ENCODE data around the gene ADAM11.

Gene ADAM11

DNA sequence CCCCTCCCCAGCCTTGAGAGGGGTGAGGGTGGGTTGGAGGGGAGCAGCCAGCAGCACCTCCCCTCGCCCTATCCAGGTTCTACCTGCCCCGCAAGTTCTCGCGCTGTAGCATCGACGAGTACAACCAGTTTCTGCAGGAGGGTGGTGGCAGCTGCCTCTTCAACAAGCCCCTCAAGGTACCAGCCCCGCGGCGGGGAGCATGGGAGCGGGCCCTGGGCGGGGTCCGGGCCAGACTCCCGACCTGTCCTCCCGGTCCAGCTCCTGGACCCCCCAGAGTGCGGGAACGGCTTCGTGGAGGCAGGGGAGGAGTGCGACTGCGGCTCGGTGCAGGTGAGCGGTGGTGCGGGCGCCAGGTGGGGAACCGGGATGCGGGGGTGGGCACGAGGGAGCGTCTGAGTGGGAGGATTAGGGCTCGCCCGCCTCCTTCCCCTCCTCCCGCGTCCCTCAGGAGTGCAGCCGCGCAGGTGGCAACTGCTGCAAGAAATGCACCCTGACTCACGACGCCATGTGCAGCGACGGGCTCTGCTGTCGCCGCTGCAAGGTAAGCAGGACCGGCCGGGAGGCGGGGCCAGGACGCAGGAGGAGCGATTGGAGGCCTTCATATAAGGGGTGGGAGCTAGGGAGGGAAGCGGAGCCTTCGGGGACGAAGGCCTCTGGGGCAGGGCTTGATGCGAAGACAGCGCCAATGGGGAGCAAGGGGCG, 16.5 kb downstream of the ADAM11 start:
- peak; percentile 93 to 97 for DNase-seq (ENCODE audit: low read depth in 2 of 2)

DNA sequence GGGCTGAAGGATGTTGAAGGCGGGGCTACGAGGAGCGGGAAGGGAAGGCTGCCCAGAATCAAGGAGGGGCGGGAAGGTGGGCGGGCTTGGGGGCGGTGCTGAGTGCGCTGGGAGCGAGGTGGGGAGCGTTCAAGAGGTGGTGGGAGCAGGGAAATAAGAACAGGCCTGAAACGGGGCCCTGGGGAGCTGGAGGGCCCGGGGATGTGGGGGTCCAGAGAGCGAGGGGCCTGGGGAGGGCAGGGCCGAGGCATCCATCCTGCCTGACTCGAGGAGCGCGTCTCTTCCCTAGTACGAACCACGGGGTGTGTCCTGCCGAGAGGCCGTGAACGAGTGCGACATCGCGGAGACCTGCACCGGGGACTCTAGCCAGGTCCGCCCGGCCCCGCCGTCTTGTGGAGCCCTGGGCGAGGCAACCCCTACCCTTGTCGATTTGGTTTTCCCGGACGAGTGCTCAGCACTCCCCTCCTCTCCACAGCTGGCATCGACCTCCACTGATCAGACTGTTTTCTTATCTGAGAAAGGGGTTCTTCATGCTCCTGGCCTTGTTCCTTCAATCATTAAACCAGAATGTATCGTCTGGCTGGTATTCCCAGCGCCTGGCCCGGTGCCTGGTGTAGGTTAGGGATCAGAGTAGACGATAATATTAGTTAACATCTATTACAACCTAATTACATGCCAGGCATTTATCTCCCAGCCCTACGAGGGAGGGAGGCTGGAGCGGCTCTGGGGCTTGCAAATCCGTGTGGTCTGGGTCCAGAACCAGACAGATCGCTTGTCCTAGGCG, 17.2 kb downstream of the ADAM11 start:
- no peak for DNase-seq (ENCODE audit: low read depth in 2 of 2)

DNA sequence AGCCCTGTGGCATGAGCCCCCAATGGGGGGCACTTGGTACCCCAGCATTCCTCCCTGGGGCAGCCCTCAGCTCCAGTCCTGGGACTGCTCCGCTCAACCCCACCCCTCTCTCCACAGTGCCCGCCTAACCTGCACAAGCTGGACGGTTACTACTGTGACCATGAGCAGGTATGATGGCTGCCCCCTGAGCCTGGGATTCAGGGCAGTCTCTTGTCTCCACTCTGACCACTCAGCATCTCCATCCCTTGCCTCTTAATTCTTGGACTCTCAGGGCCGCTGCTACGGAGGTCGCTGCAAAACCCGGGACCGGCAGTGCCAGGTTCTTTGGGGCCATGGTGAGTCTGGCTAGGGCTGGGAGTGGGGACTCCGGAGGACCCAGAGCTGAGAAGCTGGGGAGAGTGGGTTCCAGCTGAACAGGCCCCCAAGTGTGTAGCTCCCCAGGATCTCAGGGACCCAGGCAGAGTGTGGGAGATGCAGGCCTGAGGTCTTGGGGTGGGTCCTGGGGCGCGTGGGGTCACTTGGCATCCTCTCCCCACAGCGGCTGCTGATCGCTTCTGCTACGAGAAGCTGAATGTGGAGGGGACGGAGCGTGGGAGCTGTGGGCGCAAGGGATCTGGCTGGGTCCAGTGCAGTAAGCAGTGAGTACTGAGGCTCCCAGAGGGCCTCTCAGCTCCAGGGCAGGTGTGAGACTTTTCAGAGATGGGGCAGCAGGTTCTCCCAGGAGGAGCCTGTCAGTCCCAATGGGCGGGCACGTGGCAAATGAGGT, 18.0 kb downstream of the ADAM11 start:
- DNase-seq (ENCODE audit: low read depth in 2 of 2), result no peak

DNA sequence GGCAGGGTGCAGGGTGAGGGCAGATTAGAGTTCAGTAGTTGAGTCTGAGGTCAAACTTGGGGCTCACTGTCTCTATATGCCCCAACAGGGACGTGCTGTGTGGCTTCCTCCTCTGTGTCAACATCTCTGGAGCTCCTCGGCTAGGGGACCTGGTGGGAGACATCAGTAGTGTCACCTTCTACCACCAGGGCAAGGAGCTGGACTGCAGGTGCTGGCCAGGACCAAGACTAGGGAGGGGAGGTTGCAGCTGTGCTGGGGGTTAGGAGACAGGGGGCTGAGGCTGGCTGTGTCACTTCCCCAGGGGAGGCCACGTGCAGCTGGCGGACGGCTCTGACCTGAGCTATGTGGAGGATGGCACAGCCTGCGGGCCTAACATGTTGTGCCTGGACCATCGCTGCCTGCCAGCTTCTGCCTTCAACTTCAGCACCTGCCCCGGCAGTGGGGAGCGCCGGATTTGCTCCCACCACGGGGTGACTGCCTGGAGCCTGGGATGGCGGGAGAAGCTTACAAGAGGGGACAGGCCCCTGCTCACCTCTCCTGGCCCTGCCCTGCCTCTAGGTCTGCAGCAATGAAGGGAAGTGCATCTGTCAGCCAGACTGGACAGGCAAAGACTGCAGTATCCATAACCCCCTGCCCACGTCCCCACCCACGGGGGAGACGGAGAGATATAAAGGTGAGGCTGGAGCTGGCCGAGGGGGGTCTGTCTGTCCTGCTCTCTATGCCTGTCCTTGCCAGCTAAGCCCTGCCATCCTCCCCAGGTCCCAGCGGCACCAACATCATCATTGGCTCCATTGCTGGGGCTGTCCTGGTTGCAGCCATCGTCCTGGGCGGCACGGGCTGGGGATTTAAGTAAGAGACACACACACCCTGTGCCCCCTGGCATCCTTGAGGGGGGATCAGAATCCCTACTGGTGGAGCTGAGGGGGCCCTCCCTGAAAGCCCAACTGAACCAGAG, 18.9 kb downstream of the ADAM11 start:
- no peak for DNase-seq (ENCODE audit: low read depth in 2 of 2)

DNA sequence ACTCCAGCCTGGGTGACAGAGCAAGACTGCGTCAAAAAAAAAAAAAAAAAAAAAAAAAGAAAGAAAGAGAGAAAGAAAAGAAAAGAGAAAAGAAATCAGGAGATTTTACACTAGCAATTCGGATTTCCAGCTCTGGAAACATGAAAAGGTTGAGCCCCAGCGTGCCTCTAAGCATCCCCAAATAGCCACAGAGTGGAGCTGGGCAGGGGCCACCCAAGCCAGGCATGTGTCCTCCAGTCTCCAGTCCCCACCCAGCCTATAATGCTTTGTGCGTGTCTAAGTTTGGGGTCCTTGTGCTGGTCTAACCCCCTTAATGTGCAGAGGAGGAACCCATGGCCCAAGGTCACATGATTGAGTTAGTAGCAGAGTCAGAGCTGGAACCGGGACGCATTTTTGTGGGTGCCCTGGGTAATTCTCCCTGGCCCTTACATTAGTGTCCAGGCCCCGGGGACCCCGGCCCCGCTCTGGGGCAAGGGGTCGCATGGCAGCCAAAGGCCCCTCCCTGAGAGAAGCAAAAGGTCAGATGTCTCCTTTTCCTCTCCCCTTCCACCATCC, 19.9 kb downstream of the ADAM11 start:
- no peak for DNase-seq (ENCODE audit: low read depth in 2 of 2)

DNA sequence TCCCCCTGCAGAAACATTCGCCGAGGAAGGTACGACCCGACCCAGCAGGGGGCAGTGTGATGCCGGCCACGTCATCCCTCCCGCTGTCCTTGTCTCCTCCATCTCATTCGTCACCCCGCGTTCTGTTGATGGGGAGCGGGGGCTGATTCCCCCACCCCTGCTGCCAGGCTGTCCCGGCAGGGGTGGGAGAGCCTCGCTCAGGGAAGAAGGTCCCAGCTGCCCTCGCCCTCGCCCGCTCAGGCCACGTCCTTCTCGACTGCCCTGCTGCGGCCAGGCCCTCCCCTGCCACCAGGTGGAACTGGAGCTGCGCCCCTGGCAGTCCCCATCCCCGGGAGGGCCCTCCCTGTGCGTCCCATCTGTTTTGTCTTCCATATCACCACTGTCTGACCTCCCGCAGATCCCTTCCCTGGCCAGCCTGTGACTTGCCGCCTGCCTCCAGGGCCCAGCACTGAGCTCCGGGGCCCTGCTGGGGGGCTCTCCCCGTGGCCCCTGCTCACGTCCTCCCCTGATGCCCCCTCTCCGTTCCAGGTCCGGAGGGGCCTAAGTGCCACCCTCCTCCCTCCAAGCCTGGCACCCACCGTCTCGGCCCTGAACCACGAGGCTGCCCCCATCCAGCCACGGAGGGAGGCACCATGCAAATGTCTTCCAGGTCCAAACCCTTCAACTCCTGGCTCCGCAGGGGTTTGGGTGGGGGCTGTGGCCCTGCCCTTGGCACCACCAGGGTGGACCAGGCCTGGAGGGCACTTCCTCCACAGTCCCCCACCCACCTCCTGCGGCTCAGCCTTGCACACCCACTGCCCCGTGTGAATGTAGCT, 20.6 kb downstream of the ADAM11 start:
- DNase-seq (ENCODE audit: low read depth in 2 of 2), result peak; percentile 54 to 73

DNA sequence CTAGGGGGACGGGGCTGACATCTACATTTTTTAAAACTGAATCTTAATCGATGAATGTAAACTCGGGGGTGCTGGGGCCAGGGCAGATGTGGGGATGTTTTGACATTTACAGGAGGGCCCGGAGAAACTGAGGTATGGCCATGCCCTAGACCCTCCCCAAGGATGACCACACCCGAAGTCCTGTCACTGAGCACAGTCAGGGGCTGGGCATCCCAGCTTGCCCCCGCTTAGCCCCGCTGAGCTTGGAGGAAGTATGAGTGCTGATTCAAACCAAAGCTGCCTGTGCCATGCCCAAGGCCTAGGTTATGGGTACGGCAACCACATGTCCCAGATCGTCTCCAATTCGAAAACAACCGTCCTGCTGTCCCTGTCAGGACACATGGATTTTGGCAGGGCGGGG, 21.4 kb downstream of the ADAM11 start:
- no peak for DNase-seq (ENCODE audit: low read depth in 2 of 2)

DNA sequence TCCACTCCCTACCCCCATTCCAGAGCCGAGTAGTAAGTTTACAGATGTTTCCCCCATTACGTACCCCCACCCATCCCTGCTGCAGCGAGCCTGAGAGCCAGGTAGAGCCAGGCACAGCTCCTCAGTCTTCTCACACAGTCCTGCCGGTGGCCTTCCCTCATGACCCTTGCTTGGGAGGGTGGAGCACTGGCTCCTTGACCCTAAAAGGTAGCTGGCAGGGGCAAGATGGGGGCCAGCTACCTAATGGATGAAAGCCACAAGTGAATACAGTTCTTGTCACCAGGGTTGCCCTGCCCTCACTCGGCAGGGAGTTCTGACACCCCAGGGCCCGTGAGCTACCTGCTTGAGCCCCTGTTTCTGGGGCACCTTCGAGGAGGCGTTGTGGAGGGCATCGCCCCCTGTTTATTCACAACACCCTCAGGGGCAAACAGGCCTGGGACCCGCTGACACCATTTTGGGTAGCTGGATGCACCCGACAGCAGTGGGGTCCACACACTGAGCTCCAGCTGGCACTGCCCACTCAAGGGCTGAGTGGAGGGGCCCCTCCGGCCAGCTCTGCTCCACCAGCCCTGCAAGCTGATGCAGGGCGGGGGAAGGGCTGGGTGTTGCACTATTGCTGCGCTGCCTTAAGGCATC, 22.2 kb downstream of the ADAM11 start:
- no peak for DNase-seq (ENCODE audit: low read depth in 2 of 2)

DNA sequence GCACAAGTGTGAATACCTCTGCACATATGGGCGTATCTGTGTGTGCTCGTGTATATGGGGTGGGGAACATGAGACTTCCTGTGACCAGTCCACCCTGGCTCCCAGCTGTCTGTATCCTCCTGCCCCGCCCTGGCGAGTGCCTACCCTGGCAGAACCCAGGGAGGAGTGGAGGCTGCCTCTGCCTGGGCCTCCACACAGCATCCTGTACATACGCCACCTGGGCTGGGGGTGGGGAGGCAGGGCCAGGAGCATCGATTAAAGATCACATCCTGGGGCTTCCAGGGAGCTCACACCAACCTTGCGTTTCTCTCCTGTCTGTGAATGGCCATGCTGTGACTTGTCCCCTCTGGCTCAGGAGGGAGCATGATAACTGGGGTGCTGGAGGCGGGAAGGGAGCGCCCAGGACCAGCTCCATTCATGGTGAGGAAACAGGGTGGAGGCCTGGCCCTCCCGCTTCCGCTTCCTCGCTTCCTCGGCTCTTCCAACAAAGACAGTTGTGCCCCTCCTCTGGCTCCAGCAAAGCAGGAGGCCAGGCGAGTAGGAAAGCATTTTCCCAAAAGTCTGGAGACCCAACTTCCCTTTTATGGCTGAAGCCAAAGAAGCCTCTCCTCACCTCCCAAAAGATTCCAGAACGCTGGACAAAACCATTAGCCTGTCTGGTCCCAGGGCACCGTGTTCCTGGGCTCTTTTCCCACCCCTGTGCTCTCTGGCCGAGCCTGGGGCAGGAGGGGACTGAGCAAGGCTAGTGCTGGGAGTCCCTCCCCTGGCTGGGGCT, 22.9 kb downstream of the ADAM11 start:
- no peak for DNase-seq (ENCODE audit: low read depth in 2 of 2)

DNA sequence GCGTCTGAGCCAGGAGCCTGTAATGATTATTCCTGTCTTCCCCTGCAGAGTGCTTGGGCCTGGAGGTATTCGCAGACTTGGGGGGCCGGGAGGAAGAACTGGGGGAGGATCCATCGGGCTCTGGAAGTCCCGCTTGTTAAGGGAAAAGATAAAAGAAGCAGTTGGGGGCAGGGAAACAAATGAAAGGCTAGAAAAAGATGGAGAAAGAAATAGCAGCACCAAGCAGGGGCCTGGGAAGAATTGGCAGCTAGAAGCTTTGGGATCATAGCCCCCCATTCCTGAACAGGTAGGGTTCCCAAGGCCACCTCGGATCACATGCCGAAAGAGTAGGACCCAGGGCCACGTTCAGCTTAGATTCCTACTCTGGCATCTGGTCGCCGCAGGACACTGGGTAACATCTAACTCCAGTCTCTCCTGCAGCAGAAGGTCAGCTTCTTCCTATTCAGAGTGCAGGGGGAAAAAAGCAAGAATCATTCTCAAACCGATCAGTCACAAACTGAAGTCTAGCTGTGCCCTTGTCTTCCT, 23.6 kb downstream of the ADAM11 start:
- DNase-seq (ENCODE audit: low read depth in 2 of 2), result no peak

DNA sequence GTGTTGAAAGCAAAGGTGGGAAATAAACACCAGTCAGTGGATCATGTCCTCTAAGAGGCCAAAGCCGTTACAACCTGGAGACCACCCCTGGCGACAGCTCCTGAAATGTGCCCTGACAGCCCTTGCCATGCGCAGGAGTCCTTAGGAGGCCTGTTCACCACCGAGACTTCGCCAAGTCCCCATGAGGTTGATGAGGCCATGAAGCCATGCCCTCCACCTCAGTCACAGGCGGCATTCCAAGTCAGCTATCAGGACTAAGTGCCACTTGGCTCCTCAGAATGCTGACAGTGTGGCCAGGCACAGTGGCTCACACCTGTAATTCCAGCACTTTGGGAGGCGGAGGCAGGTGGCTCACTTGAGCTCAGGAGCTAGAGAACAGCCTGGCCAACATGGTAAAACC, 27.1 kb downstream of the ADAM11 start:
- no peak for DNase-seq (ENCODE audit: low read depth in 2 of 2)

DNA sequence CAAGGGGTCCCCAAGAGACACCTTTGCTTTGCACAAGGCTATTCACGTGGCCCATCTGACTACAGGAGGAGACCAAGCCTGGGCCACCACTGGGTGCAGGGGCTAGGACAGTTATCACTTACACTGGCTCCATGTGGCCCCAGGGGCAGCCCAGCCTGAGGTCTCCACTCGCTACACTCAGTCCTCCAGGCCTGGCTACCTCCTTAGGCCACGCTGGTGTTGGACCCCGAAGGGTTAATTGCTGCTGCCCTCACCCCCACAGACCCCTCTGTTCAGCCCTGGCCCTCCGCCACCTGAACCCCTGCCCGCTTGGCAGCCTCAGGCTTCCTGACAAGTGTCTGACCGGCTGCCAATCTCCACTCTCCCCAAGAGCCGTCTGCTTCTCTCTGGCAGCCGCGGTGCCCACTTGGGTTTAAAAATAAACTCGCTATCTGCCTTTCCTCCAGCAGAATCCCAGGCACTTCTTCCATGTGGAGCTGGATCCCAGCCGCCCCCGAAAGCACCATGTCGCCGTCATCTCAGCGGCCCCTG, 27.8 kb downstream of the ADAM11 start:
- no peak for DNase-seq (ENCODE audit: low read depth in 2 of 2)

DNA sequence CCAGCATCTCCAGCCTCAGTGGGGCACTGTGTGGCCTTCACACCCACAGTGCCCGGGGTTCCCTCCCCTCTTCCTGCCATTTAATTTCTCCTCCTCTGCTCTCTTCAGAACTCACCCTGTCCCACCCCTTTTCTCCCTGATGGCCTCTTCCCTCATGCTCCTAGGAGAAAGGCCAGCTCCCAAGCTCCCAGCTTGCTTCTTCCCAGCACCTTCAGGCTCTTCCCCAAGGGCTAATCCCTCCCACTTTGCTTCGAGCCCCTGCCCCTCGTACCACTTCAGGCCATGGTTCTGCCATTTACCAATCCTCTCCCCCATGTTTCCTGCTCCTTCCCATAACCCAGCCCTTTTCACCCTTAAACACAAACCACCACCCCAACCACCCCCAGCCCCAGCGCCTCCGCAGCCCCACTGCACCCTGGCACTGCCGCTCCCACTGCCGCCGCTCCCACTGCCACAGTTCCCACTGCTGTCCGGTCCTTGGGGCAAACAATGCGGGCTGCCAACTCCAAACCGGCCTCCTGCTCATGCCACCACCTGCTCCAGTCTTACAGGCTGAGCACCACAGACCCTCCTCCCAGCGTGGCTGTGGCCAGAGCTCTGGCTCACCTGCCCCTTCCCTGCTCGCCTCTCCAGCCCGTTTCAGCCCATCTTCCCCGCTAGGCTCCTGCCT, 28.6 kb downstream of the ADAM11 start:
- DNase-seq (ENCODE audit: low read depth in 2 of 2), result no peak

DNA sequence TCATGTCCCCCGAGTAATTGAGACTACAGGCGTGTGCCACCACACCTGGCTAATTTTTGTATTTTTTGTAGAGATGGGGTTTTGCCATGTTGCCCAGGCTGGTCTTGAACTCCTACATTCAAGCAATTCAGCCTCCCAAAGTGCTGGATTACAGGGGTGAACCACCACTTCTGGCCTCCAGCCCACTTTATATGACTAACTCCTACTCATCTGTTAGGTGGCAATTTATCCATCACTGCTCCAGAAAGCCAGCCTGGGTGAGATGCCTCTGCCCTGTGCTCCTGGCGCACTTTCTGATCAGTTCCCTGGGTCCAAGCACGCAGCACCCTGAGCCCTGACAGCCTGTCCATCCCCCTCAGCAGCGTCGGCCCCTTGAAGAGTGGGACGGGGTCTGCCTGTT, 29.4 kb downstream of the ADAM11 start:
- no peak for DNase-seq (ENCODE audit: low read depth in 2 of 2)

DNA sequence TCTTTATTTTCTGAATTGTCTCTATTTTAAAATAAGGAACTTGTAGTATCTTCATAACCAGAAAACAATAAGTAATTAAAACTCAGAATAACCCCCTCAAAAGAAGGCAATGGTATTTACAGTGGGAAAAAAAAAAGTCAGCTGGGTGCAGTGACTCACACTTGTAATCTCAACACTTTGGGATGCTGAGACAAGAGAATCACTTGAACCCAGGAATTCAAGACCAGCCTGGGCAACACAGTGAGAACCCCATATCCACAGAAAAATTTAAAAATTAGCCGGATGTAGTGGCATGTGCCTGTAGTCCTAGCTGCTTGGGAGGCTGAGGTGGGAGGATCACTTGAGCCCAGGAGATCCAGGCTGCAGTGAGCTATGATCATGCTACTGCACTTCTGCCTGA, 33.5 kb downstream of the ADAM11 start:
- no peak for DNase-seq (ENCODE audit: low read depth in 2 of 2)

DNA sequence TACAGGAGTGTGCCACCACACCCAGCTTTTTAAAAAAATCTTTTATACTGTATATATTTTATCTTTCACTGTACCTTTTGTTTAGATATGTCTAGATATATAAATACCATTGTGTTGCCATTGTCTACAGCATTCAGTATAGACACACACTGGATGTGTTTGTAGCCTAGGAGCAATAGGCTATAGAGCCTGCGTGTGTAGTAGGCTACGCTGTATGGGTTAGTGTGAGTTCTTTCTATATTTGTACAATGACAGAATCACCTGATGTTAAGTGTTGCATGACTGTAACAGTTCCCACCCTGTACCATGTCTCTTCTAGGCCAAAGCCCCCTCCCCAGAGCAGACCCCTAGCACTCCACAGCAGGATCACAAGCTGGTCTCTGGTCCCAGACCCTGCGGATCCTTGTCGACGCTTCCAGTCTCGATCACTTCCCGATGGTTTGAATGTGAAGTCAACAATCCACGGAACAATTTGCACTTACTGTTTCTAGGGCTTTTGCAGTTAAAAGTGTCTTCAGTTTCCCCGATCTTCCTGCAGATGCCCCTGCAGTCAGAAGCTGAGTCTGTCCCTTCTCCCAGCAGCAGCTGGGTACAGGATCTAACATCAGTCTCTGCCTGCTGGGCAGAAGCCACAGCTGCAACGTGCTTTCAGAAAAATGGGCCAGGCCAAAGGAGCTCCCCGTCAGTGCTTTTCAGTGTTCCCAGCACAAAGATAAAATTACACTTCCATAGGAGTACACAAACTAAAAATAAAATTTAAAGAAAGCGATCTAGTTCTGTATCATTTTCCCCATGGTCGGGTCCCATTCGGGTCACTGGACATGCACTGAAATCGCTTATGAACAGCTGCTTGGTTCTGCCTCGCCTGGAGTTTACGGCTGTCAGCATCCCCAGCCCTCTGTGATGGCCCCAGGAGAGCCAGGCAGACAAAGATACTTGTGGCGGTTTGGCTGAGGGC, 35.4 kb downstream of the ADAM11 start:
- no peak for DNase-seq (ENCODE audit: low read depth in 2 of 2)

All from stimulated activated CD8-positive, alpha-beta memory T cell treated with anti-CD3 and anti-CD28 coated beads, Interleukin-15, amount 100 ng/mL, for 48 hours (primary cell).